Measurements from ENCODE around the gene TCF20.

GRCh38 chr22:42271906-42272305 lies 1.5 kb upstream of the TCF20 start:
- no peak for TF ChIP-seq CTCF (IDR thresholded peaks at IDR 0.05)
- TF ChIP-seq POLR2A (IDR thresholded peaks at IDR 0.05), result no peak

Measured in upper lobe of left lung (tissue), 4 donors.